NCI-H128 (cell line): ENCODE results near the gene STX8.
"Not testable (repeated sequence)": the region's sequence is repeated elsewhere in the genome, so short reads cannot be mapped to it uniquely, and the experiment has no call there.

Experiments used
- DNase-seq: peaks from one replicate; lab custom pipeline; 2025; ENCODE audit not compliant: unreplicated experiment; lab: John Stamatoyannopoulos, UW

Gene STX8

DNA sequence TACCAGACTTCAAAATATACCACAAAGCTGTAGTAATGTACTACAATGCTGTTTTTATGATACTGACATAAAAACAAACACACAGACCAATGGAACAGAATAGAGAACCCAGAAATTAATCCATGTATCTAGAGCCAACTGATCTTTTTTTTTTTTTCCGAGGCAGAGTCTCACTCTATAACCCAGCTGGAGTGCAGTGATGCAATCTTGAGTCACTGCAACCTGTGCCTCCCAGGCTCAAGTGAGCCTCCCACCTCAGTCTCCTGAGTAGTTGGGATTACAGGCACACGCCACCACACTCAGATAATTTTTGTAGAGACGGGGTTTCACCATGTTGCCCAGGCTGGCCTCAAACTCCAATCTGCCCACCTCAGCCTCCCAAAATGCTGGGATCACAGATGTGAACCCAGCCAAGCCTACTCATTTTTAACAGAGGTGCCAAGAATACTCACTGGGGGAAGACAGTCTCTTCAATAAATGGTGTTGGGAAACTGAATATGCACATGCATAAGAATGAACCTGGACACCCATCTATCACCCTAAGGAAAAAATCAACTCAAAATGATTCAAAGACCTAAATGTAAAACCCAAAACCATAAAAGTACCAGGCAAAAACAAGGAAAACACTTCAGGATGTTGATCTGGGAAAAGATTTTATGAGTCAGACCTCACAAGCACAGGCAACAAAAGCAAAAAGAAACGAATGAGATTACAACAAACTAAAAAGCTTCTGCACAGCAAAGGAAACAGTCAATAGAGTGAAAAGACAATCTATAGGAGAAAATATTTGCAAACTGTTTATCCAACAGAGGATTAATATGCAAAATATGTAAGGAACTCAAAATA lies 63.1 kb downstream of the STX8 start:
- no peak for DNase-seq

DNA sequence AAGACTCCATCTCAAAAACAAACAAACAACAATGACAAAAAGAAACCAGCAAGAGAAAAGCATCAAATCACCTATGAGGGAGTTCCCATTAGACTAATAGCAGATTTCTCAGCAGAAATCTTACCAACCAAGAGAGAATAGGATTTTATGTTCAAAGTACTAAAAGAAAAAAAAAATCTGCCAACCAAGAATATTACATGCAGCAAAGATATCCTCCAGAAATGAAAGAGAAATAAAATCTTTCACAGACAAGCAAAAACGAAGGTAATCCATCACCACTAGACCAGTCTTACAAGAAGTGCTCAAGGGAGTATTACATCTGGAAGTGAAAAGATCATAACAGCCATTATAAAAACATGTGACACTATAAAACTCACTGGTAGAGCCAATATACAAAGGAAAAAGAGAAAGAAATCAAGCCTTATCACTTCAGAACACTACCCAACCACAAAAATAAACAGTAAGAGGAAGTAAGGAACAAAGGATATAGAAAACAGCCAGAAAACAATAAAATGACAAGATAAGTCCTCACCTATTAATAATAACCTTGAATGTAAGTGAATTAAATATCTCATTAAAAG lies 66.3 kb downstream of the STX8 start:
- DNase-seq = no peak

DNA sequence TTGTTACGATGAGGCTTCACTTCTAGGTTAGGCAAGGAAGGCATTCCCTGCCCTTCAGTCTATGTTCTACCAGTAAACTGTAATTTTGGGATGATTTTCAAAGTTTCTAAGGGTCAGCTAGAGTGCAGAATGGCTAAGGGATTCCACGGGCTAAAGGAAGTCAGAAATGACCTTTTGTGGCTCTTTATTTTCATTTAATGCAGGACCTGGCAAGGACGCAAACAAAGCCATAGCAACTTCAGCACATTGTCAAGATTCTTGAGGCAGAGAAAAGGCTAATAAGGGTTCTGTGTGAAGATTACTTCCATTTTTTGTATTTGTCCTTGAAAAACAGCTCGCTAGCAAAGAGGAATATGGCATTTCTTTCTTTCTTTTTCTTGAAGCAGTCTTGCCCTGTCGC lies 76.6 kb downstream of the STX8 start:
- DNase-seq = no peak

DNA sequence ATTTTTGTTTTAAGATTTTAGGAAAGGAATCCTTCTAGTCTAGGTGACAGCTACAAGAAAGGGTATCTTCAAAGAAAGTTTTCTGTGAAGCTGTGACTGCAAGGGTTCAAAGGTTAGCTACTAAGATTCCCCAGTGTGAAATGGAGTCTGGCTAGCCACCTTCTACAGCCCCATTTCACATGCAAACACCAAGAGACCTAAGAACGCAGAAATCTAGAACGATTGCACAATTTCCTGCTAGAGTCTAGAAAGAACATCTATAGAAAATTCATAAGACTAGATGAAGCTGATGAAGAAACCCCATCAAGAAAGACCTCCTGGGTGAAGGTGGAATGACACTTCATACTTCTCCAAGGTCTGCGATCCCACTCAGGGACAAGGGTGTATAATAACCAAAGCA lies 77.1 kb downstream of the STX8 start:
- no peak for DNase-seq

DNA sequence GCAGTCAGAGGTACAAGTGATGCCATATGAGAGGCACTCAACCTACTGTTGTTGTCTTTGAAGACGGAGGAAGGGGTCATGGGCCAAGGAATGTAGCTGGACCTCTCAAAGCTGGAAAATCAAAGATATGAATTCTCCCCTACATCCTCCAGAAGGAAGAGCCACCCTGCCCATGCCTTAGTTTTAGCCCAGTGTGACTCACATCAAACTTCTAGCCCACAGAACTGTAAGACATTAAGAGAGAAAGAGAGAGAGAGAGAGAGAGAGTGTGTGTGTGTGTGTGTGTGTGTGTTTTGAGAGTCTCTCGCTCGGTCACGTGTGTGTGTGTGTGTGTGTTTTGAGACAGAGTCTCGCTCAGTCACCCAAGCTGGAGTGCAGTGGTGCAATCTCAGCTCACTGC lies 87.1 kb downstream of the STX8 start:
- no peak for DNase-seq

DNA sequence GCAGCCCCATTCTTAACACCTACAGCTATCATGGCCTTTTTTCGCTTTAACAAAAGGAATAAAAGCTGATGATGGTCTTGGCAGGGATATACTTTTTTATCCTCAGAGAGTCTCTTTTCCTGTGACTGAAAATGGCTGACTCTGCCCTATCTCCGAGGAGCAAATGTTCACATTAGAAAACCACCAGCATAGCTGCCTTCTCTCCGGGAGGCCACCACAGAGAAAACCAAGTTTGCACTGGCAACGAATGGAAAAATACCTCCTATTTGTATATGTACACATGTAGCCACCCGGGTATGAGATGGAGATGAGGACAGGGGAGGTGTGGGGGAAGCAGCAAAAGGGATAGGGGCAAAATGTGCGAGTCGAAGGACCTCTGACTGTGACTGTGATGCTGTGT lies 88.2 kb downstream of the STX8 start:
- no peak for DNase-seq

DNA sequence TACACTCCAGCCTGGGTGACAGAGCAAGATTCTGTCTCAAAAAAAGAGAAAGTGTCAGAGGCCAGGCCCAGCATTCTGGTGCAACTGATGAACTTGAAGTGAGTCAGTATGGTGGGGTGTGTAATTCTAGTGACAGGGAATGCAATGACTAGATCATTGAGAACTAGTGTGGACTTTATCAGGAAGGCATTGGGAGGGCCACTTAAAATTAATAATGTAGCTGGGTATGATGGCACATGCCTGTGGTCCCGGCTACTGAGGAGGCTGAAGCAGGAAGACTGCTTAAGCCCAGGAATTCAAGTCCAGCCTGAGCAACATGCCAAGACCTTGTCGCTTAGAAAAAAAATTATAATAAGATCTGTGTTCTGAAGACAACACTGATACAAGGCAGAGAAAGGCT lies 90.8 kb downstream of the STX8 start:
- DNase-seq = no peak

DNA sequence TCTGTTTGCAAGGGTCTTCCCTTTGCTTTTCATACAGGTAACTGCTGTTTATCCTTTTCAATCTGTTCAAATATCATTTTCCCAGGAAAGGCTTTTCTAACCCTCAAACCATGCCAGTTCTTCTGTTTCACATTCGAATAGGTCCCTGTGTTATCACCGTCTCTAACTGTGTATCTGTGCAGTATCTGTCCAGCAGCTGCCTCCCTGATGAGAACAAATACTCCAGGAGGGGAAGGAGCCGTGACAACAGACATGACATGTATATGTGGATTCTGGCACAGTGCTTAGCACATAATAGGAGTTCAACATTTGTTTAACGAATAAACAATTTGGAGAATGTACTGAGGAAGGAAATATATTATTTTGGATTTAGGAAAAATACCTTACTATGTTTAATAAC lies 95.7 kb downstream of the STX8 start:
- no peak for DNase-seq

DNA sequence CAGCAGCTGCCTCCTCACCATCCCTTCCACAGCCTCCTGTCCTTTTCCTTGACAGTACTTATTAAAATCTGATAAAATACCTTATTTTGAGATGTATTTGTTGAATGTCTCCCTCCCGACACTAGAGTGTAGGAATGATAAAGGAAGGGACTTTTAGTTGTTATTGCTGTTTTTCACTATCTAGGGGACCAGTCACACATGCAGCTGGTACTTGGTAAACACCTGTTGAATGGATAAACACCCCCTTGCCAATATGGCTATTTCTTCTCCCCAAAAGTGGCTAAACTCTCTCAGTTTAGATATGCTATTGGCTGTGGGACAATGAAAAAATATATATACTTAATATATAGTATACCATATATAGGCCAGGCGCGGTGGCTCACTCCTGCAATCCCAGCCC lies 96.7 kb downstream of the STX8 start:
- DNase-seq = no peak

DNA sequence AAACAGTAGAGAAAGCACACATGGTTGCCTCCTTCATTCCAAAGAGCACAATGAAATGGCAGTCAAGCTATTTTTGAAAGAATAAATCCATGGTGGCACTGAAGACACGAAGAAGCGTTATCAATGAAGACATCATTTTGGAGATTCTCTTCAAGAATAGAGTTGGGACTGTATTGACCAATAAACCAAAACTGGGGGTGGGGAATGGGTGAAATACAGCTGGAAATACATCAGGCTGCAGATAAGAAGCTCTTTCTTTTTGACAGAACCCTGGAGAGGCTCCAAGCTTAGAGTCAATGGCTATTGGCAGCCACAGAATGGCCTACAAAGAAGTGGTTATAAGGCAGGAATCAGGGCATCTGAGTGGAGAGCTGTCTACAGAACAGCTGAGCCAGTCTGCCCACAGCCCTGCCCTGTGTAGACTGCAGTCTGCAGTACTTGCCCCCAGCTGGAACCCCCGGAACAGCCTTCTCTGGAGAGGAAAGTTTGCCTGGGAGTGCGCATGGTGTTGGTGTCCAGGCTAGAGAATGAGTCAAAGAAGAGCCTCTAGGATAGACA lies 100.4 kb downstream of the STX8 start:
- no peak for DNase-seq

DNA sequence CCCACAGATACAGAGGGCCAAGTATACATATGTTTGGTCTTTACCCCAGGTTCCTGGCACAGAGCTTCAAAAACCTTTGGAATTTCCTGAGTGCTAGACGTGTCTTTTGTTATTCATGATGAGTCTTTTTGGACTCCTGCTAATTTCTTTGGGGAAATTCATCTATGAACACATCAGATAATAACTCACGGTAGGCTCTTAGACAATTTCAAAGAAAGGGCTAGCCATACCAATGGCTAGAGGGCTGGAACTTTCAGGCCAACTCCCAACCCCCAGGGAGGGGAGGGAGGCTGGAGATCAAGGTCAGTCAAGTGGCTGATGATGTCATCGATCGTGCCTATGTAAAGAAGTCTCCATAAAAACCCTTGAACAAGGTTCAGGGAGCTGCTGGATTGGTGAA lies 101.9 kb downstream of the STX8 start:
- DNase-seq = no peak

DNA sequence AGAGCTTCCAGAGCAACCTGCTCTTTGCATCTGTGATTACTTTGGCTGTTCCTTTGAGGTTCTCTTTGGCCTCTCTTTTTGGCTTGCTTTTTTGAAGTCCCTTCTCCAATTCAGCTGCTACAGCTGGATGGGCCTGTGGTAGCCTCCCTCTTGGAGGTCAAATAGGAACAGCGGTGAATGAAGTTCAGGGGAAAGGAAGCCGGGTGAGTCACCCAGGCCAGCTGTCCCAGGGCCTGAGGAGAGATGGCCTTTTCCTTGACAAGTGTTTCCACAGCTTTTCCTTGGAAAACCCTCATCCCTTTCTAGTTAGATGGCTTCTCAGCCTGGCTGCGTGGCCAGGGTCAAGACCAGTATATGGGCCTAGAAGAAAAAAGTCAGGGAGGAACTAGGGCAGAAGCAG lies 103.1 kb downstream of the STX8 start:
- no peak for DNase-seq

DNA sequence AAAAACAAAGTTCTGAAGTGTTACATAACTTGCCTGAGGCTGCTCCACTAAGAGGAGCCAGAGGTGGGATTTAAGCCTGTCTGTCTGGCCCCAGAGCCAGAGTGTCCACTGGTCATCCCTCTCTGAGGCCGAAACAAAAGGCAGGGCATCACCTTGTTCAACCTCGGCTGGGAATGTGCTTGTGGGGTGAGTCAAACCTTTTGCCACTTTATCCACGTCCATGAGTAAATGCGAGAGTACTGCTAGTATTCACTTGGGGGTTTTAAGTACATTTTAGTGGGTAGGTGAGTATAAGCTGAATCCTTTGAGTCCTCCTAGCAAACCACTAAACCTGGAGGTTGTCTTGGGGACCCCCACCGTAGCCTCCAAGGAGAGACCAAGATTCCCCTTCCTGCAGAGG lies 103.5 kb downstream of the STX8 start:
- no peak for DNase-seq

DNA sequence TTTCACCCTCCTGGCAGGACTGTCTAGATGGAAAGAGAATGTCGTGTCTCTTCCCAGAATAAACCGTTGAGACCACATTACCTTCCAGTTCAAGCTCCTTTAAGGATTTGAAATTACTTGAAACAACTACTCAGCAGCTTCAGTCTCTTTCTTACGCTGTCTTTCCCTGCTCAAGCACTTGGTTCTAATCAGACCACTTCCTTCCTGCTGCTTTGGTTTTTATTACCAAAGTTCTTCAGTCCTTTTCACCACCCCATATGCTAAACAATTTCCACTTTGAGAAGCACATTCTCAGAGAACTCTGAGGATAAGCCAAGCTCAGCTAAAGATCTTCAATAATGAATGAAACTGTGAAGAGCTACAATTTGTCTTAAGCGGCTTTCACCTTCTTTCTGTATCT lies 105.4 kb downstream of the STX8 start:
- no peak for DNase-seq

DNA sequence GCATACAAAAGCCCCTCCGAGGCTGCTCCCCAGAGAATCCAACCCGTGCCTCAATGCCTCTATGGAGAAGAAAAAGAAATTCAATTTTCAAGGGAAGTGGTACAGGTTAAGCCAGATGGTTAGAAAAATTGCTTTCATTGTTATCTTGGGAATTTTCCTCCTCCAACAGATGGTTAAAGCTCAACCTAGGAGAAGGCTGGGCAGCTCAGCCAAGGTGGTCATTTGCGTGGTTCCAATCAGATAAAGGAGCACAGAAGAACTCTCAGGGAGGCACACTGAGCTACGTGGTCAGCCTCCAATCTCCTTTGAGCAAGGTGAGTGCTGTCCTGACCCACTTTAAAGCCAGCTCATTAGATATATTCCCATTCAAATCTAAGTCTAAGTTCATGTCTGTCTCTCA lies 106.7 kb downstream of the STX8 start:
- no peak for DNase-seq

DNA sequence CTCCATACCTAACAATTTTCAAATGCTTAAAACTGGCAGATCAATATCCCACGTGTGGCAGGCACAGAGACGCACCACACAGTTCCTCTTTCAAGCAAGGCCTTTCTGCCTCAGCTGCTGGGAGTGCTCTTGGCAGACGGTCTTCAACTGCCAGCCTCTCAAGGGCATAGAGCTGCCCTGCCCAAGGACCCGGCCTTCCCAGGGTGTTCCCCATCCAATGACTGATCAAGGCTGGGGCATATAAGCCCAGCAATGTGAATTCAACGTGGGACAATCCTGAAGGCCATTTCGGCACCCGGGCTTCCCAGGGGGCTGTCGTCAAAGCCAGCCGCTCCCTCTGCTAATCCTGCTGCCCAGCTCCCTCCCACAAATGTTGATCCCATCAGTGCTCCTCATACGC lies 107.1 kb downstream of the STX8 start:
- no peak for DNase-seq

DNA sequence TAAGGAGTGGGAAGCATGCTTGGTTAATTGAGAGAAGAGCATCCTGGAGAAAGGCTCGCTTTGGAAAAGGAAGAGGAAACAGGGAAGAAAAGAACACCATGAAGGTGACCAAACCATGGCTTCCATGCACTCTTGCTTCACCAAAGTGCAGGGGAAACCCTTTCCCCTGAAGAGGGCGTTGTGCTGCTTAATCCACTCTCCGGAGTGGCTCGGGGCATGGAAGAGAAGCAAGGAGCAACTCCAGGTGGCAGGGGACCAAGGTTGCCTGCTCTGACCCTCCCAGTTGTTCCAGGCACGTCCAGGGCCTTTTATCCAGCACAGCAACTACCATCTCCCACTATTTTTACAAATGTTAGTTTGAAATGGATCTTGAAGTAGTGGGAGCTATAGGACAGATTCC lies 108.1 kb downstream of the STX8 start:
- DNase-seq = no peak

DNA sequence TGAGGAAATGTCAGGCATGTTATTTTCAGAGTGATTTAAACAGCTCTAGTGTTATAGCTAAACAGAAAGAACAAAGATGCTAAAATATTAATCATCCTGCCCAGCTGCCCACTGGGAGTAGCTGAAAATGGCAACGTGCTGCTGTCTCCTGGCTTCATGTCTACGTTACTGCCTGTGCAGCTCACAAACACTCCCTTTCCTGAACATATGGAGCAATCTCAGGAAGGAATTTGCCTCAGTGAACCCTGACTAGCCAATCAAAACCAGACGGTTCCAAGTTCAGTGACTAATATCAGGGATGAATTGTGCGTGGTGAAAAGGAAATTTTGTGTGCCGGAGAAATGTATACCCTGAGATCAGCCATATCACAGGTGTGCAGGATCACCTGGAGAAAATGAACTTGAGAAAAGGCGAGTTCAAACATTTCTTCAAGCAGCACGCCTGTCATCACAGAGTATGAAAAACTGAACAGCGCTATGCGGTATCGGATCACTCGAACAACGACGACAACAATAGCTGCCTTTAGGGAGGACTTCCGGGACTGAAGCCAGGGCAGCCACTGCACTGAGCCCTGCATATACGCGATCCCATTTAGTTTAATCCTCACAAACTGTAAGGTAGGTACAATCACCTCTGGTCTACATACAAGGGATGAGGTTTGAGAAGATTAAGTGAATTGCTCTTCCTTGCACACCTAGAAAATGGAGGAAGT lies 110.3 kb downstream of the STX8 start:
- DNase-seq = no peak

DNA sequence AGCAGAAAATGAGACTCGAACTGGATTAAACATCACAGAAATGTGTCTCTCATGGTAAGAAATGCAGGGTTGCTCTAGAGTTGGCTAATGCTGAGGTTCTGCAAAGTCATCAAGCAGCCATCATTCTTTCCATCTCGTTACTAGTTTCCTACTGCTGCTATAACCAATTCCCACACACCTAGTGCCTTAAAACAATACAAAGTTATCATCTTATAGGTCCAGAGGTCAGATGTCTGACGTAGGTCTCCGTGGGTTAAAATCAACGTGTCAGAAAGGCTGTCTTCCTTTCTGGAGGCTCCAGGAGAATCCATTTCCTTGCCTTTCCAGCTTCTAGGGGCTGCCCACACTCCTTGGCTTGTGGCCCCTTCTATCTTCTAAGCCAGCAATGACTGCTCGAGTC lies 118.6 kb downstream of the STX8 start:
- DNase-seq = no peak

DNA sequence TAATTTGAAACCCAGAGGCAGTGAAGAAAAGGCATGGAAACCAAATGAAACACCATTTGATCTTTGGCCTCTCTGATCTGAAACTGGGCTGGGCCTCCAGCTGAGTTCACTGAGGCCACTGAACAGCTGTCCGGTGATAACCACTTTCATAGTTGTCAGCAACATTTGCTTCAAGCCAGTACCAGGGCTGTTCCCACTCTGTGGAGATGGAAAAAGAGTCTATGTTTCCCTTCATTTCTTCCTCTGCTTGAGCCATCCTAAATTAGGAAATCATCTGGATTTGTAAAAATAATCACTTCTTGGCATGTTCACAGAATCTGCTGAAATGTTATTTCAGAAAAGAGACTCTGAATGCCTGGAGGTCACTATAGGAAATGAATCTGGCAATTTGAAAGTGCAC lies 119.3 kb downstream of the STX8 start:
- DNase-seq = no peak

DNA sequence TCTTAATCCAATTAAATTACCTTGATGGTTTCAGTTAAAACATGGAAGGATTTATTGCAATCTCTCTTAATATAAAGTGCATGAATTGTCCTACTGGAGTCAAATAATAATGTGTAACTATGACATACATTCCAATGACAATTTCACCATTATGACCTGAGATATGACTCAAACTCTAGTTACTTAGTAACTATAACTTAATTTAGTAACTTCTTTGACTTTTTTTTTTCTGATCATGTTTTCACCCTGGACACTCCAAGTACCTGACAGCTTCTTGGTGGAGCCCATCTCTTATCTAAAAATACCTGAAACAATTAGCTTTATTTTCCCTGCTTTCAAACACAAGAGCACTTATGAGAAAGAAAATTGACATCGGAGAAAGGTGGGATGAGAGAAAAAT lies 123.7 kb downstream of the STX8 start:
- no peak for DNase-seq

DNA sequence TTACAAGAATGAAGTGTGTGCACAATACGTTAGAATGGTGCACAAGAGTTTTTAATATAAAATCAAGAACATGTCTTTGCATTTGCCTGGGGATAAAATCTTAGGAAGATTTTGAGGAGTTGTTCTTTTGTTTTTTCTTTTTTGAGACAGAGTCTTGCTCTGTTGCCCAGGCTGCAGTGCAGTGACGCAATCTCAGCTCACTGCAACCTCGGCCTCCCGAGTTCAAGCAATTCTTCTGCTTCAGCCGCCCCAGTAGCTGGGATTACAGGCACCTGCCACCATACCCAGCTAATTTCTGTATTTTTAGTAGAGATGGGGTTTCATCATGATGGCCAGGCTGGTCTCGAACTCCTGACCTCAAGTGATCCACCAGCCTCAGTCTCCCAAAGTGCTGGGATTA lies 128.3 kb downstream of the STX8 start:
- not testable (repeated sequence) for DNase-seq
